Panc1 (cell line): ENCODE data around the gene PMAIP1.

ENCODE experiments used
- CTCF ChIP-seq: fragments of 450-650 bp; IDR thresholded peaks from 2 replicates; pipeline ENCODE4 v1.5.1; 2017; ENCODE audit warnings: mild to moderate bottlenecking
- REST ChIP-seq, 2 experiments: IDR thresholded peaks; 2 replicates each; pipeline ENCODE4 v1.6.1; 2011 to 2012; ENCODE audit warnings: low read depth in 2 of 2, control low read depth in 1 of 2, low read length in 1 of 2, mild to moderate bottlenecking in 1 of 2, moderate library complexity in 1 of 2; ENCODE audit not compliant: insufficient read depth in 1 of 2
- SIN3A ChIP-seq: IDR thresholded peaks from 2 replicates; pipeline ENCODE4 v1.6.1; 2012; ENCODE audit warnings: low read depth, mild to moderate bottlenecking, low read length, moderate library complexity, borderline replicate concordance; ENCODE audit not compliant: insufficient read depth

GRCh38 chr18:59945544-59945943 lies 45.7 kb downstream of the PMAIP1 start:
- TF ChIP-seq CTCF (no peak), SIN3A (no peak), REST (IDR thresholded peaks at IDR 0.05; ENCODE audit: insufficient read depth in 1 of 2, low read depth in 2 of 2, low read length in 1 of 2) (no peak)
